Activated CD8-positive, alpha-beta memory T cell treated with anti-CD3 and anti-CD28 coated beads for 36 hours (primary cell): ENCODE results near the gene CROCC2. TPM values are rescaled to one million over a fixed set of nuclear protein-coding genes. Genes with fewer than 3 reads are reported as not detected.

Experiments
- CTCF ChIA-PET: fragments of 350-600 bp; sonication (Branson Sonifier 250); formaldehyde crosslinking; loops from one replicate; lab custom pipeline; 2021; ENCODE audit warnings: antibody characterized with exemption; lab: Charles Lee
- POLR2A ChIA-PET: fragments of 350-600 bp; sonication (Branson Sonifier 250); formaldehyde crosslinking; loops from one replicate; lab custom pipeline; 2021; ENCODE audit warnings: antibody characterized with exemption; lab: Charles Lee
- total RNA-seq, 2 experiments: library from RNA; stranded (reverse); gene quantifications; one replicate each; pipeline ENCODE4 v1.2.3, GENCODE V29; 2021

Gene CROCC2
- total RNA-seq, 2 experiments from 2014 or later, result not detected

GRCh38 chr2:240999873-241000541 is 93.9 kb downstream of the CROCC2 start:
- ChIA-PET CTCF (no interaction called here), POLR2A (no interaction called here)

GRCh38 chr2:241000831-241001321 is 94.7 kb downstream of the CROCC2 start:
- POLR2A ChIA-PET, result no interaction called here
- CTCF ChIA-PET, result no interaction called here

GRCh38 chr2:241001413-241002274 is 95.5 kb downstream of the CROCC2 start:
- POLR2A ChIA-PET, result interaction anchor here (1.0 kb wide), 1 partner anchor 18 kb away, joined by 3 read pairs; no protein-coding TSS in a partner anchor
- CTCF ChIA-PET, result interaction anchor here (0.9 kb wide), 1 partner anchor 17 kb away, joined by 3 read pairs; no protein-coding TSS in a partner anchor

- CTCF ChIA-PET, result interaction anchor here (0.9 kb wide), 1 partner anchor 16 kb away, joined by 3 read pairs; no protein-coding TSS in a partner anchor
- POLR2A ChIA-PET, result interaction anchor here (1.0 kb wide), 1 partner anchor 19 kb away, joined by 3 read pairs; no protein-coding TSS in a partner anchor
These were observed 96.3 kb downstream of the CROCC2 start for GRCh38 chr2:241002275-241003046.

GRCh38 chr2:241003047-241003360 is 96.9 kb downstream of the CROCC2 start:
- ChIA-PET CTCF (no interaction called here), POLR2A (no interaction called here)

GRCh38 chr2:241003369-241003768 is 97.2 kb downstream of the CROCC2 start:
- CTCF ChIA-PET, result no interaction called here

GRCh38 chr2:241003830-241004564 is 97.9 kb downstream of the CROCC2 start:
- ChIA-PET CTCF (no interaction called here), POLR2A (no interaction called here)

More at GRCh38 chr2:241003369-241003768, 97.2 kb downstream of the CROCC2 start:
- POLR2A ChIA-PET, result no interaction called here

- ChIA-PET CTCF (no interaction called here), POLR2A (no interaction called here)
These were observed 99.4 kb downstream of the CROCC2 start for GRCh38 chr2:241005569-241005968.

GRCh38 chr2:241006412-241006811 is 100.3 kb downstream of the CROCC2 start:
- CTCF ChIA-PET, result no interaction called here
- POLR2A ChIA-PET, result no interaction called here

GRCh38 chr2:241007111-241007510 is 101.0 kb downstream of the CROCC2 start:
- POLR2A ChIA-PET, result no interaction called here
- CTCF ChIA-PET, result no interaction called here

- ChIA-PET CTCF (interaction anchor here (0.8 kb wide), 1 partner anchor 24 kb away, joined by 3 read pairs; no protein-coding TSS in a partner anchor), POLR2A (no interaction called here)
These were observed 102.0 kb downstream of the CROCC2 start for GRCh38 chr2:241007880-241008710.

- POLR2A ChIA-PET, result no interaction called here
These were observed 102.6 kb downstream of the CROCC2 start for GRCh38 chr2:241008711-241009121.

GRCh38 chr2:241009191-241009590 is 103.1 kb downstream of the CROCC2 start:
- ChIA-PET CTCF (no interaction called here), POLR2A (no interaction called here)

More at GRCh38 chr2:241008711-241009121, 102.6 kb downstream of the CROCC2 start:
- CTCF ChIA-PET, result no interaction called here

GRCh38 chr2:241009601-241010530 is 103.7 kb downstream of the CROCC2 start:
- CTCF ChIA-PET, result interaction anchor here (0.5 kb wide), 1 partner anchor 94 kb away, joined by 5 read pairs; no protein-coding TSS in a partner anchor
- POLR2A ChIA-PET, result interaction anchor here (0.5 kb wide), 1 partner anchor 16 kb away, joined by 3 read pairs; no protein-coding TSS in a partner anchor

- ChIA-PET POLR2A (no interaction called here), CTCF (interaction anchor here (0.5 kb wide), 1 partner anchor 93 kb away, joined by 5 read pairs; no protein-coding TSS in a partner anchor)
These were observed 104.6 kb downstream of the CROCC2 start for GRCh38 chr2:241010531-241011295.

- CTCF ChIA-PET, result no interaction called here
- POLR2A ChIA-PET, result no interaction called here
These were observed 105.1 kb downstream of the CROCC2 start for GRCh38 chr2:241011296-241011600.
